Hypothalamus (tissue), 51 donors: ENCODE results near the gene ANK2.

ENCODE experiments used
- DNase-seq, 51 donors: peaks; one replicate each; lab custom pipeline; 2025; lab: John Stamatoyannopoulos, UW

The ANK2 gene

DNA sequence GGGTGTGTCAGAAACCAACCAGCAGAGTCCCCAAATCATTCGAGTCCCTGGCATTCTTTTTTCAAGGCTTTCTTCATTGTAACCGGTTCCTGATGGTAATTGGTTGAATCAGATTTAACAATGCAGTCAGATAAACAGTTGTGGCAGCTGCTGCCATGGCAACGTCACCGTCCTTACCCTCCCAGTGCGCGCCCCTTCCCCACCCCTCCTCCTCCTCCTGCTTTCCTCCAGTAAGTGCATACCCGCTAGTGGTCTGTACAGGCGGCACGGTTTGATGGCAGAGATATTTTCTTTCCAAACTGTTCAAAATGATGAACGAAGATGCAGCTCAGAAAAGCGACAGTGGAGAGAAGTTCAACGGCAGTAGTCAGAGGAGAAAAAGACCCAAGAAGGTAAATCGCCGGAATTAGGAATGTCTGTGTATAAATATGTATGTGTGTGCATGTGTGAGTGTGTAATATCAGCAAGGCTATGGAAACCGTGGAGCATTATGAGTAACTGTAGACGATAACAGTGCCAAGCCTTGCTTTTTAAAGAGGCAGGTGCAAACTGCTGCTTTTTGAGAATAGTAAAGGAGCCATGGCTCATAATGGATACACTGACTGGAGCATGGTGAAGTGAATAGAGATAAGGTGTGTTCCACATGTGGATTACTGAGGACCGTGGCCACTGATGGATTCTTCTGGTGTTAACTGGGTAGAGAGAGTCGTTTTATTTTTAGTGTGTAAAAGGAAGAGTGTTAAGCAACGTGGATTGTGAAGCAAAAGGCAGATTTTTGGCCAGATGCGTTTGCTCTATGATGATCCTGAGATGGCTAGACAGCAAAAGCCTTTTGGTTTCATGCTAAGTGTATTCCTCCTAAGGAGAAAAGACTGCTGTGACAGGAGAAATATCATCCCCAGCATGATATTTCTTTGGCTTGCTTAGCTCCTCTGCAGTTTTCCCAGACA is at the start of gene ANK2:
Gene ANK2 (plus strand): TSS at position 233 of the 950 bp plus-strand sequence. CDS start 76 bp downstream, at position 309.
- peak in 45 of 51 donors; percentile 4 to 83 (median 33) for DNase-seq

GRCh38 chr4:113003841-113004240 is 45.6 kb upstream of the ANK2 start:
- DNase-seq = no peak

- no peak for DNase-seq
Observed at GRCh38 chr4:113004655-113005054, 44.8 kb upstream of the ANK2 start.

DNA sequence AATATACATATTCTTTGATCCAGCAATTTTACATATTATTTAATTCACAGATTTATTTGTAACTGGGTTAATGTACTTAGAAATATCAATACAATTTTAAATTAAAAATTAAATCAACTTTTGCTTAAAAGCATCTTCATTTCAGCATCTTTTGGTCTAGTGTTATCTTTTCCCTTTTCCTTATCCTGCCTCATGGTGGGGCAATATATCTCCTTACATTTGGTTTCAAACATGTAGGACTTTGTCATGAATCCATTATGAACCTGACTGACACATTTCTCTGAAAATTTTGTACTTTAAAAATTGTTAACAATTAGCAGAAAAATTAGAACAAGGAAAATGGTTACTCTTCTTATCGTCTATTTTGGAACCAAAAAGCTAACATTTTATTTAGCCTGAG is 42.8 kb upstream of the ANK2 start:
- DNase-seq = no peak

DNA sequence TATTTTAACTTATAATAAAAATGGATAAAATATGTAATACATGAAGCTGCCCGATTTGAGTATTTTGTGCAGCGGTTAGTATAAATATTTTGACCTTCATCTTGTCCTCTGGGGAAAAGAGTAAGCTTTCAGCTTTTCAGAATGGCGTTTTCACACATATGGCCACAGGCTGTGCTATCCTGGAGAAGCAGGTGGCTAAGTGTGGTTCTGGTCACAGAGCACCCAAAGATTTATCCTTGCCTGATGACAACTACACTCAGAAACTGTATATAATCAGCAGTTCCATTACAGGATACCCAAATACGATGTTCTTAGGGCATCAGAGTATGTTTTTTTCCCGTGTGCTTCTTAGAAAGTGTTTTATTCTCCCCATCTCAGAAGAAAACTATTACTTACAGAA is 42.3 kb upstream of the ANK2 start:
- peak in 1 of 51 donors; percentile 17 for DNase-seq

- no peak for DNase-seq
Observed at GRCh38 chr4:113008135-113008534, 41.3 kb upstream of the ANK2 start.

GRCh38 chr4:113008716-113009115 is 40.7 kb upstream of the ANK2 start:
- DNase-seq = peak in 3 of 51 donors; percentile 1 to 31 (median 6)

GRCh38 chr4:113009461-113009860 is 40.0 kb upstream of the ANK2 start:
- DNase-seq = no peak

GRCh38 chr4:113012122-113012725 is 37.2 kb upstream of the ANK2 start:
- DNase-seq = peak in 1 of 51 donors; percentile 44

DNA sequence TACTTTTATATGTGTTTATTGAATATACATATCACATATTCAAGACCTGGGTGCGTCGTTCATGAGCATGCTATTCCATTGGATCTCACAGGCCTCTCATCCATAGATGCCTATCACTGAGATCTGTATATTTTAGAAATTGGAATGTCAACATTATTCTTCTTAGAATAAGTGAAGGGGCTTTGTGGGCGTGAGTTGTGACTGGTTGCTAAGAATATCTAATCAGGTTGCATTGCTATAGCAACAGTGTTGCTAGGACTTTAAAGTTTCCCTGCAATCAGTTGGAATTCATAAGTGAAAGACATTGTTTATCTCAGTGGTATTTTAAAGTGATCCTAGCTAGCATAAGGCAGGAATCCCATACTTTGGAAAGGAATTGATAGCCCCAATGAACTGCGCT is 36.7 kb upstream of the ANK2 start:
- DNase-seq = peak in 1 of 51 donors; percentile 44

GRCh38 chr4:113013751-113014150 is 35.7 kb upstream of the ANK2 start:
- no peak for DNase-seq

- DNase-seq = no peak
Observed at GRCh38 chr4:113016377-113016776, 33.1 kb upstream of the ANK2 start.

- peak in 2 of 51 donors; percentile 18 to 34 for DNase-seq
Observed at GRCh38 chr4:113020966-113021365, 28.5 kb upstream of the ANK2 start.

GRCh38 chr4:113024388-113024787 is 25.1 kb upstream of the ANK2 start:
- no peak for DNase-seq

DNA sequence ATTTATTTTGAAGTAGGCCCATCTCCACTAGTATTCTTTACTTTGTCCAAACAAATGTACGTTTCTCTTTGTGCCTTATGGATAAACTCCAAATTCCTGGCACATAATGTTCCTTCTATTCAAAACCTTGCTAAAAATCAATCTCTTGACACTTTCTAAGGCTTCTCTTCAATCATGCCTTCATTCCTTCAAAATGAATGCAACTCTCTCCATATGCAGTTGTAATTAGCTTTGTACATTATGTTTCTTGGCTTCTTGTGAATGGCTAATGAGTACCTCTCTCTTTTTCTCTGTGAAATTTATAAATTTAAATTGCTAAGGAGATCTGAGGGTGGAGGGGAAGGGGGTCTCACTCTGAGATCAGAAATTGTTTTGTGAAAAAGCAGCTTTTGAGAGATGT is 24.0 kb upstream of the ANK2 start:
- DNase-seq = no peak

DNA sequence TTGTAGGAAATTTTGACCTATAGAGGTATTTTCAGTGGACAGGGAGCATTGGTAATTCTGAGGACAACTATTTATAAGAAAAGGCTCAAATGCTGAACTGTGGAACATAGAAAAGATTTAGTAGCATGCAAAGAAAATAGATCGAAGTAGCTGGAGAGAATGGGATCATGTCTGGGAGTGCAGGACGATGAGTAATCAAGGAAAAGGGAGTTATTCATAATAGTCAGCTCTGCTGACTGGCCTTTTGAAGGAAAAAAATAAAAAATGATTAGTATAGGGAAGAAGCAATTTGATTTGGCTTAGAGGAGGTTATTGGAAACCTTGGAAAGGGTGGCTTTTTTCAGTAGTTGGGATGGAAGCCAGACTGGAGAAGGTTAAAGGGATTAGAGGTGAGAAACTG is 22.9 kb upstream of the ANK2 start:
- no peak for DNase-seq

DNA sequence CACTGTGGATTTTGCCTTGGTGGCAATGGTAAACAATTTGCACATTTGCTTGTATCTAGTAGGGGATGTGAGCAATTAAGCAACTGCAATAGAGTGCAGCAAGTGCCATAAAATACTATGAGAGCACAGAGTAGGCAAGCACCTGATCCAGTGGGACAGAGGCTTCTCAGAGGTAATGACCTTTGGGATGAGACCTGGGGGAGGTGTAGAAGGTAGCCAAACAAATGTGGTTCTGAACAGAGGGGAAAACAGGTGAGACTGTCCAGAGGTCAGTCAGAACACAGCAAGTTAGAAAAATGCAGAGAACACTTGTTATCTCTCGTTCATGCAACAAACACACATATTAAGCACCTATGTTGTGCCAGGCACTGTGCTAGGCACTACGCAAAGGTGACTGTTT is 21.4 kb upstream of the ANK2 start:
- DNase-seq = no peak

DNA sequence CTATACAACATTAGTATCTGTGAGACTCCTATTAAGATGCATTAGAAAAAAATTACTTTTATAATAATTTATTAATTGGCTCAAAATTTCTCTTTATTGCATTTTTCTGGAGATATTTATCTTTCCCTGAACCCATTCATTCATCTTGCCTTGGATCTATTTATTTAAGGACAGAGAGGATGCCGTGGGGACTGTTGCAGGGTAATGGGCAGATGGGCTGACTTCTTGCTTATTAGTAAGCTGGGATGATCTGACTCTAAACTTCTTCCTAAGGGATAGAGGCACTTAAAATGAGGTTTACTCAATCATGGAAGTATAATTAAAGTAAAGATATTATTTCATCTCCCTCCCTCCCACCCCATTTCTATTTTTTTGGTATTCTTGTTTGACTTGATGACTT is 18.2 kb upstream of the ANK2 start:
- DNase-seq = no peak

- no peak for DNase-seq
Observed at GRCh38 chr4:113040793-113041192, 8.7 kb upstream of the ANK2 start.

DNA sequence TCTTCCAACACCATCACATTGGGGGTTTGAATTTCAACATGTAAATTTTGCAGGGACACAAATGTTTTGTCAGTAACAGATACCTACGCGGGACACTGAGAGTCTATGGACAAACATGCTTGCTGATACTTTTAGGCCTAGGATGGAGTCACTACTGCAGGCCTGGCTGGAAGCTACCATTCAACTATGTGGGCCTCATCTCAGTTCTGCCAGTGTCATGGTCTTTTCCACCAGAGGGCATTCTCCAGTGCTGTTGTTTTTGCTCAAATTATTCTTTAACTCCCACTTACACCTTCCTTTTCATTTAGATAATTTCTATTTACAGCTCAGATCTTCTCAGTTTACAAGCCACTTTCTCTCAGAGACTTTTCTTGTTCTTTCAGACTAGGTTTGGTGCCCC is 7.0 kb upstream of the ANK2 start:
- DNase-seq = no peak

DNA sequence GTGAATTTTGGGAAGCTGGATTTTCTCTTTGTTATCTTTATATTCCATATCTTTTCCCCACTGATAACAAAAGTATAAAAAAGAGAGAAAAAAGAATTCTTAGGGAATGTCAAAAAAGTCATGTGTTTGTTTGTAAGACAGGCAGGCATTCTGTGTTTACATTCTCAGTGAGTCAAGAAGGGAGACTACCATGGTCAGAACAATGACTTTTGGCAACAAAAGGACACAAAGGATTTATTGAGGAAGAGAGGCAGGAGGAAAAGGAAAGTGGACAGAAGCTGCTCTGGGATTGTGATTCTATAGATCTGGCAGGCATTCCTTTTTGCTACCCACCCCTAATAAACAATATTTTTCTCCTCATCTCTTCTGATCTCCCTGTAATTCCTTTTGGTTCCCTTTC is 5.9 kb upstream of the ANK2 start:
- no peak for DNase-seq

DNA sequence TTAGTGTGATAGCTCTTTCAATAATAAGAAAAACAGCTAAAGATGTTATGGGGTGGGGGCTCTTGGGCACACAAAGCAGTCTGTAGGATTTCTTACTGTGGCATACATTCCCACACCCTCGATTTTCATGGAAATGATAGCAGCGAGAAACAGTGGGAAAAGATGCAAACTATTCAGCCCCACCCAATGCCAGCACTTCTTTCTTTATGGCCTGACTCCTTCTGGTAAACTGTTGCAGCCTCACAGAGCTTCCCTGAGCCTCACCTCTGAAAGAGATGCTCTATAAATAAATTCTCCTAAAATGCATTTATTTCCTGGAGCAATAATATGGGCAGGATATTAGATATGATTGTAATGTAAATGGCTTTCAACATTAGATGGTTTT is 910 bp downstream of the ANK2 start:
- DNase-seq = peak in 4 of 51 donors; percentile 1 to 71 (median 33)
